MM.1S (cell line): ENCODE data around the gene TBC1D10A.

Experiments used
- DNase-seq: peaks from one replicate; pipeline ENCODE4 v3.0.0-alpha.2; 2015
- H2AFZ ChIP-seq: fragments of 300-600 bp; sonication (generic); 2 replicates; pipeline ENCODE4 v1.6.0; 2016; ENCODE audit warnings: antibody characterized with exemption, low read length
- H3F3A ChIP-seq: fragments of 300-600 bp; sonication (generic); 2 replicates; pipeline ENCODE4 v1.6.1; 2016; ENCODE audit warnings: mild to moderate bottlenecking, antibody characterized with exemption, low read length, moderate library complexity, mixed read lengths; ENCODE audit not compliant: insufficient read depth
- H3K27ac ChIP-seq: fragments of 300-600 bp; sonication (generic); 2 replicates; pipeline ENCODE4 v1.5.1; 2016; ENCODE audit warnings: mild to moderate bottlenecking, low read length
- H3K27me3 ChIP-seq: fragments of 300-600 bp; sonication (generic); replicated peaks from 2 replicates; pipeline ENCODE4 v1.6.0; 2016; ENCODE audit warnings: low read length; ENCODE audit not compliant: insufficient read depth
- H3K36me3 ChIP-seq: fragments of 300-600 bp; sonication (generic); replicated peaks from 2 replicates; pipeline ENCODE4 v1.6.1; 2016; ENCODE audit warnings: mild to moderate bottlenecking, low read length, mixed read lengths; ENCODE audit not compliant: insufficient read depth
- H3K4me1 ChIP-seq: fragments of 300-600 bp; sonication (generic); 2 replicates; pipeline ENCODE4 v1.6.1; 2016; ENCODE audit warnings: low read length, mixed read lengths
- H3K4me2 ChIP-seq: fragments of 300-600 bp; sonication (generic); 2 replicates; pipeline ENCODE4 v1.6.0; 2016; ENCODE audit warnings: low read depth, low read length
- H3K4me3 ChIP-seq: fragments of 300-600 bp; sonication (generic); 2 replicates; pipeline ENCODE4 v1.5.1; 2016; ENCODE audit warnings: low read length, mixed read lengths
- H3K79me2 ChIP-seq: fragments of 300-600 bp; sonication (generic); 2 replicates; pipeline ENCODE4 v1.6.1; 2016; ENCODE audit warnings: mixed run types, low read length, mixed read lengths
- H3K9ac ChIP-seq: fragments of 300-600 bp; sonication (generic); 2 replicates; pipeline ENCODE4 v1.6.1; 2016; ENCODE audit warnings: low read length, mixed read lengths
- H3K9me2 ChIP-seq: fragments of 300-600 bp; sonication (generic); replicated peaks from 2 replicates; pipeline ENCODE4 v1.6.1; 2016; ENCODE audit warnings: mild to moderate bottlenecking, low read length, mixed read lengths; ENCODE audit not compliant: insufficient read depth
- H3K9me3 ChIP-seq: fragments of 300-600 bp; sonication (generic); replicated peaks from 2 replicates; pipeline ENCODE4 v1.6.1; 2016; ENCODE audit warnings: mild to moderate bottlenecking, low read length, mixed read lengths; ENCODE audit not compliant: insufficient read depth
- H4K20me1 ChIP-seq: fragments of 300-600 bp; sonication (generic); 2 replicates; pipeline ENCODE4 v1.6.1; 2016; ENCODE audit warnings: mild to moderate bottlenecking, low read length, moderate library complexity, mixed read lengths; ENCODE audit not compliant: insufficient read depth
- CTCF ChIP-seq: fragments of 300-600 bp; sonication (generic); IDR thresholded peaks from 2 replicates; pipeline ENCODE4 v1.5.1; 2016; ENCODE audit warnings: antibody characterized with exemption, low read length, mixed read lengths
- EZH2 ChIP-seq: fragments of 300-600 bp; sonication (generic); optimal IDR thresholded peaks from 2 replicates; pipeline ENCODE3; 2017; ENCODE audit warnings: low read depth, mild to moderate bottlenecking, antibody characterized with exemption, low read length, mixed read lengths
- EZH2phosphoT487 ChIP-seq: fragments of 300-600 bp; sonication (generic); IDR thresholded peaks from 2 replicates; pipeline ENCODE4 v1.6.1; 2018; ENCODE audit warnings: antibody characterized with exemption, low read length

Gene TBC1D10A

GRCh38 chr22:30310881-30311771, 15.6 kb downstream of the TBC1D10A start:
- Histone ChIP-seq H3K27ac (peak overlapping the region; percentile 68; the same call in 1 of the 2 replicates), H4K20me1 (no peaks in the 10 kb centered on the region), H3K36me3 (no peaks in the 10 kb centered on the region), H3K27me3 (no peaks in the 10 kb centered on the region), H3K4me2 (peak overlapping the region; percentile 33), H3K9me3 (no peaks in the 10 kb centered on the region), H3F3A (peaks cover 21% of the 10 kb centered on the region), H3K9me2 (no peaks in the 10 kb centered on the region), H3K4me3 (no peak overlapping the region), H3K4me1 (peaks cover 50% of the 10 kb centered on the region), H3K9ac (no peak overlapping the region), H3K79me2 (peaks cover 72% of the 10 kb centered on the region), H2AFZ (no peak overlapping the region)
- no peak for DNase-seq
- no peak for TF ChIP-seq CTCF
- no peak for TF ChIP-seq EZH2phosphoT487
- TF ChIP-seq EZH2, result no peak

GRCh38 chr22:30309951-30310741, 16.6 kb downstream of the TBC1D10A start:
- no peak overlapping the region for H3K9ac ChIP-seq

More at GRCh38 chr22:30309951-30310741, 16.6 kb downstream of the TBC1D10A start:
- H3K9me2 ChIP-seq, result no peaks in the 10 kb centered on the region
- no peak for TF ChIP-seq EZH2
- no peak for TF ChIP-seq CTCF
- no peak for TF ChIP-seq EZH2phosphoT487
- no peak overlapping the region for H3K4me3 ChIP-seq
- peaks cover 70% of the 10 kb centered on the region for H3K79me2 ChIP-seq
- H3K36me3 ChIP-seq, result no peaks in the 10 kb centered on the region
- H3K27me3 ChIP-seq, result no peaks in the 10 kb centered on the region
- peaks cover 30% of the 10 kb centered on the region for H3F3A ChIP-seq
- H3K9me3 ChIP-seq, result no peaks in the 10 kb centered on the region
- peaks cover 59% of the 10 kb centered on the region for H3K4me1 ChIP-seq
- H2AFZ ChIP-seq, result no peak overlapping the region
- H3K4me2 ChIP-seq, result peak overlapping the region; percentile 33
- DNase-seq, result peak; percentile 57
- peak overlapping the region; percentile 68; the same call in 1 of the 2 replicates for H3K27ac ChIP-seq
- H4K20me1 ChIP-seq, result no peaks in the 10 kb centered on the region
